Measurements from ENCODE around the gene CYP27B1.

CYP27B1 gene, protein sequence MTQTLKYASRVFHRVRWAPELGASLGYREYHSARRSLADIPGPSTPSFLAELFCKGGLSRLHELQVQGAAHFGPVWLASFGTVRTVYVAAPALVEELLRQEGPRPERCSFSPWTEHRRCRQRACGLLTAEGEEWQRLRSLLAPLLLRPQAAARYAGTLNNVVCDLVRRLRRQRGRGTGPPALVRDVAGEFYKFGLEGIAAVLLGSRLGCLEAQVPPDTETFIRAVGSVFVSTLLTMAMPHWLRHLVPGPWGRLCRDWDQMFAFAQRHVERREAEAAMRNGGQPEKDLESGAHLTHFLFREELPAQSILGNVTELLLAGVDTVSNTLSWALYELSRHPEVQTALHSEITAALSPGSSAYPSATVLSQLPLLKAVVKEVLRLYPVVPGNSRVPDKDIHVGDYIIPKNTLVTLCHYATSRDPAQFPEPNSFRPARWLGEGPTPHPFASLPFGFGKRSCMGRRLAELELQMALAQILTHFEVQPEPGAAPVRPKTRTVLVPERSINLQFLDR

DNA sequence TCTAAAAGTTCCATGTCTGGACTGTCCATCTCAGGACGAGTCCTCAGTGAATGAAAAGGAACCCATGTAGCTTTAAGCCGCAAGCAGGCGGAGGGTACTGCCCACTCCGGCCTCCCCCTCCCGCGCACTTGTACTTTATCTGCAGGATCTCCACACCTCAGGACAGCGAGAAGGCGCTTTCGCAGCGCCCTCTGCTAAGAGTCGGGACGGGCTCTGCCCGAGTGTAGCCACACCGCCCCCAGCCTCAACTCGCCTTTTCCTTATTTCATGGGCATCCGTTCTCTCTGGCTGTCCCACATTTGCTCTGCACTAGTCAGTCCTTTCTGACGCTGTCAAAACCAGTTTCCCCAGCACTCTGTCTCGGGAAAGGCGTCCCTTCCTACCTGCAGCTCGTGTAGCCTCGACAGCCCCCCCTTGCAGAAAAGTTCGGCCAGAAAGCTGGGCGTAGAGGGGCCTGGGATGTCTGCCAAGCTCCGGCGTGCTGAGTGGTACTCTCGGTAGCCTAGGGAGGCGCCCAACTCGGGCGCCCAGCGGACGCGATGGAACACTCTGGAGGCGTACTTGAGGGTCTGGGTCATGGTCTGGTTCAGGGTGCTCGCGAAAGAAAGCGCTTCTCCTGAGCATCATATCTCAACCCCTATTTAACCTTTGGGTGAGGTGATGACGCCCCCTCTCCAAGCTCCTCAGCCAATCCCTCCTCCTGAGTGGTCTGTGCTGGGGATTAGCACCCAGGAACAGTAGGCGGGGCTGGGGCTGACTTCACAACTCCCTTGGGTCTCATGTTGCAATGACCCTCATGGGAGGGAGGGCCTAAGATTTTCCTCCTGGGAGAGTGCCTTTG lies at the start of gene CYP27B1:
CYP27B1 (minus strand) TSS at position 615 of the 841 bp plus-strand sequence; CDS start at position 578, 37 bp downstream.
- DNase-seq (ENCODE audit: low read depth) = no peak

- DNase-seq (ENCODE audit: low read depth) = no peak
These were observed 49.4 kb upstream of the CYP27B1 start for GRCh38 chr12:57816001-57816854.

DNA sequence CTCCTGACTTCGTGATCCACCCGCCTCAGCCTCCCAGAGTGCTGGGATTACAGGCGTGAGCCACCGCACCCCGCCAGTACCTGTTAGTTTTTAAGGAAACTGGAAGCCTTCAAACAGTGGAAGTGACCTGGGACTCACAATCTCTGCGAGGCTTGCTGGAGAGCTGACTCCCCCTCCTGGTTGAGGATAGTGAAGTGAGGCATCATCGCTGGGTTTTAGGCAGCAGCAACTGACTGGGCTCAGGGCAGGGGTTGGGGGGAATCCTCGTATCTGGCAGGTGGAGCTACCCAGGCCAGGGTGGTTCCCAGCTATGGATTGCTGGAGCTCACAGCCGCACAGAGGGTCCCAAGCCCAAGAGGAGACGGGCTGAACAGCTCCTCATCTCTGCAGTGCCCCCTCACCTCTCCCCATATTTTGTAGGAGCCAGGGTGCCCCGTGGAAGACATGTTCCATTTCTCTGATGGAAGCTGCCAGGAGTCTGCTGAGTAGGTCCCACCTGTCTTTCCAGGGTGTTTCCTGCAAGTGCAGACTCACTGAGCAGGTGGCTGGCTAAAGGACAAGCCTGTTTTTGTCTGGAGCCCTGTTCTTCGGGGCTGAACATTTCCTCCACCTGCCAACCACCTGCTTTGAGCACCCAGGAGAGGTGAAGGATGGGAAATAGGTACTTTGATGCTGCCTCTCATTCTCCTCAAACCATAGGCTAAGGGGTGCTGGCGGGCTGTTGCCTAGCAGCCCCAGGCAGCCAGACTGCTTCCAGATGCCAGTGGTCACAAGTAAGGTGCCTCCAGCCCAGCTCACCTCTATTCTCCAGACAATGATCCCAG lies 48.5 kb upstream of the CYP27B1 start:
- no peak for DNase-seq (ENCODE audit: low read depth)

- no peak for DNase-seq (ENCODE audit: low read depth)
These were observed 47.3 kb upstream of the CYP27B1 start for GRCh38 chr12:57813971-57814772.

- no peak for DNase-seq (ENCODE audit: low read depth)
These were observed 46.5 kb upstream of the CYP27B1 start for GRCh38 chr12:57813111-57813970.

GRCh38 chr12:57811028-57811755 lies 44.3 kb upstream of the CYP27B1 start:
- no peak for DNase-seq (ENCODE audit: low read depth)

- no peak for DNase-seq (ENCODE audit: low read depth)
These were observed 43.6 kb upstream of the CYP27B1 start for GRCh38 chr12:57810450-57810849.

- no peak for DNase-seq (ENCODE audit: low read depth)
These were observed 42.5 kb upstream of the CYP27B1 start for GRCh38 chr12:57809425-57809824.

DNA sequence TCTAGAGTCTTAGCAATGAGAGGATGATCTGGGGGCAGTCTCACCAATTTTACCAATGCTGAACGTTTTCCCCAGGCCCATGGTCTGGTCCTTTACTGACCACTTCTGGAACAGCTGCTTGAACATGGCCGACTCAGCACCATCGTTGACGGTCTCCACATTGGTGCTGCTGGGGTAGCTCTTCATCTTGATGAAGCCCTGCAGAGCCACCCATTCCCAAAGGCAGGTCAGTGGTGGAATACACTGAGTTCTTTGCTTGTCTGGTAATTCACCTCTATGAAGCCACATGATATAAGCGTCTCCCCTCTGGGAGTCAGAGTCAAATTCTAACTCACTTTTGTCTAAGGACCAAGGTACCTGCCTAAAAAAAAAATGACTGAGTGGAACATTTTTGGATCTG lies 41.5 kb upstream of the CYP27B1 start:
- DNase-seq (ENCODE audit: low read depth) = no peak

DNA sequence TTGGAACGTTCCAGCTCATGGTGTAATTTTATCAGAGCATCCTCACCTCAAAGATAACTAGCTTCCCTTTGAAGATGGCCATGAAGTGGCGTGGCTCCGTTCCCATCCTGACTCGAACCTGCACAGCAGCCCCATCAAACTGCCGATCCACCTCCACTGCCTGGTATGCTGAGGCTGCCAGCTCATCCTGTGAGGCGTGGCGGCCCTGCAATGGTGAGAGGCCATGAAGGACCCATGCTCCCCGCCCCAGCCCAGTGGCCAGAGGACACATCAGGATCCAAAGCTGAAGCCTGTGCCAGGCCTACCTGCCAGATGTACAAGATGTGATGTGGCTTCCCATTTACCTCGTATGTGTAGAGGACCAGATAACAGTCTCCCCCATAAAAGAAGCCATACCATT lies 40.4 kb upstream of the CYP27B1 start:
- no peak for DNase-seq (ENCODE audit: low read depth)

DNA sequence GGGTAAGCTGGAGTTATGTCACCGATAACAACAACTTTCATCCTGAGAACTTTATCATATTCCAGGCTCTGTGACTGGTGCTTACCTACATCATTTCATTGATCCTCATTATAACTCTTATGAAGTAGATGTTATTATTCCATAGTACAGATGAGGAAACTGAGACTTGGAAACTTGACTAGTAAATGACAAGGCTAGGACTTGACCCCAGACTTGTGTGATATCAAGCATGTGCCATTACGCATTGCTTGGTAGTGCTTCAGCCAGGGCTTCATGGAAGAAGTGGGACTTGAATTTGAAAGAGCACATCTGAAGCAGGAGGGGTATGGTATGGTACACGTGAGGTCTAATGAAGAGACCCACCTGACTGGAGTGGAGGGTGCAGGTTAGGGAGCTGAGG lies 39.8 kb upstream of the CYP27B1 start:
- no peak for DNase-seq (ENCODE audit: low read depth)

DNA sequence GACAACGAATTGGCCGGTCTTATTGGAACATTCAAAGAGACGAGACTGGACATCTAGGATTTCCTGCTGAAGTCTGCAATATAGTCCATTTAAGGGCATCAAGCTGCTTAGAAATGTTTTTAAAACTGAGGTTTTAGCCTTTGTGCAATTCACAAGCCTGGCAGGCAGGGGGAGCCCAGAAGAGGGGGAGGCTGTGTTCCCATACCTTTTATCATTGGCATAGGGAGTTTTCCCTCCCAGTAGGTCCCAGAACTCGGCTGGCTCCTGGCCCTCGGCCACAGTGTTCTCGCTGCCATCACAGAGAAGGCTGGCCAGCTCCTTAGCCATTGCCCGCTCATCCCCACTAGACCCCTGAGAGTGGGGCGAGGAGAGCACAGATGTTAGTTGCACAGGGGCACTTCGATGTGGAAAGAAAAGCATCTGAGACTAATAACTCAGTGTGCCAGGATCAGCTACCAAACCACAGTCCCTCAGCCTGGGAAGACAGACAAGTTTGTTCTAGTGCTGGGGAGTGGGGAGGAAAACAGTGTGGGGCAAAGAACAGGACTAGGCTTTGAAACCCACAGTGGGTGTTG lies 36.5 kb upstream of the CYP27B1 start:
- no peak for DNase-seq (ENCODE audit: low read depth)

DNA sequence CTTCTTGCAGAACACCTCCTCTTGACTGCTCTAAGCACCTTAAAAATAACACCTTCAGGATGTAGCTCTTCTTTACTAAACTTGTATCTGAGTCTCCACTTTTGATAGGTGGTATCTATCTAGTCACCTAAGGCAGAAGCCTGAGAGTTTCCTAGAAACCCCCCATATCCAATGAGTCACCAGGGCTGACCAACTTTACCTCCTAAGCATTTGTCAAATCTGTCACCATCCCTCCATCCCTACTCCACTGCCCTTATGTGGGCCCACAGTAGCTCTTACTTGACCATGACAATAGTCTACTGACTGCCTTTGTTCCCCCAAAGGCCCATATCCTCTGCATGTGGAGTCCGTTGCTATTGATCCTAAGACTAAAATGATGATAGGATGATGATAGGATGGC lies 35.7 kb upstream of the CYP27B1 start:
- DNase-seq (ENCODE audit: low read depth) = no peak

GRCh38 chr12:57800965-57801364 lies 34.1 kb upstream of the CYP27B1 start:
- no peak for DNase-seq (ENCODE audit: low read depth)

DNA sequence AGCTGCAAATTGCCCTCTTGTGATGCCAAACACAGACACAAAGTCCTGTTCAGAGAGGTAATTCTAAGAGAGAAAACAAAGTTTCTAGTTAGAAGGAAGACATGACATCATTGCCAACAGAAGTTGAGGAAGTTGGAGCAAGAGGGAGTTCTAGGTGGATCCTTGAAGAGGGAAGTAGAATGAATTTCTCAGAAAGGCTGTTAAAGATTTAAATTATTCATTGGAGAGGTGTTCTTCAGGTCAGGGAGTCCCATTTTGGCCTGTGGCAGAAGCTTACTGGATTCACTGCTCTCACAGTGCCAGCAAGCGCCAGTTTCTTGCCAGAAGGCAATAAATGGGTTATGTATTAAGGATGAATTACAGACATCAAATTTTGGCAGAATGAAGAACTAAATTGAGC lies 31.1 kb upstream of the CYP27B1 start:
- no peak for DNase-seq (ENCODE audit: low read depth)

- DNase-seq (ENCODE audit: low read depth) = no peak
These were observed 30.1 kb upstream of the CYP27B1 start for GRCh38 chr12:57796996-57797395.

DNA sequence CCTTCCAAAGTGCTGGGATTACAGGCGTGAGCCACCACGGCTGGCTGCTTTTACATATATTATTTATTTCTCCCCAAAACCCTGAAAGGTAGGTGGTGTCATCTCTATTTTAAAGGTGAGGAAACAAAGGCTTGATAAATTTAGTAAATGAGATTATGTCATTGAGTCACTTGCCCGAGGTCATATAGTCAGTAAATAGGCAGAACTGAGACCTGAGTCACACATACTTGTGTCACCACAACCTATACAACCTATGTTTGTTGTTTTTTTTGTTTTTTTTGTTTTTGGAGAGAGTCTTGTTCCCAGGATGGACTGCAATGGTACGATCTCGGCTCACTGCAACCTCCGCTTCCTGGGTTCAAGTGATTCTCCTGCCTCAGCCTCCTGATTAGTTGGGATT lies 28.5 kb upstream of the CYP27B1 start:
- DNase-seq (ENCODE audit: low read depth) = no peak

DNA sequence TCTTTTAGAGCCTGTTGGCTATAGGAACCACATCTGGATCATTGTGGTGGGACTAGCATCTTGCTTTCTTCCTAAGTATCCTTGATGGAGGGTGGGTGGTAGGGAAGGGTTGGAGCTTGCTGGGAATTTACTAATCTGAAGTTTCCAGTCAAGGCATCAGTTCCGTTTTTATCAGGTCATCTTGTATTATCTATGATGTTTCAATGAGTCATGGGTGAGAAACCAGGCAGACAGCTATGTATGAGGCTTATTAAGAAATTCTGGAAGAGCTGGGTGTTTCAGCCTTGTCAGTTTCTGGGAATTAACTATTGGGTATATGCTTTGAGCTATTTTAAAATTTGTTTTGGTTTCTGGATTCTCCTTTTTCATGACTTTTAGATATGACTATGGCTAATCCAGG lies 27.0 kb upstream of the CYP27B1 start:
- no peak for DNase-seq (ENCODE audit: low read depth)

Measured in activated T-cell treated with anti-CD3 and anti-CD28 coated beads for 1 hour (primary cell).